Breast epithelium (tissue), 4 donors: Measurements from ENCODE around the gene SLC28A2. TPM values are rescaled to one million over a fixed set of nuclear protein-coding genes. Genes with fewer than 3 reads are reported as not detected.
"Not testable (repeated sequence)": the region's sequence is repeated elsewhere in the genome, so short reads cannot be mapped to it uniquely, and the experiment has no call there.

ENCODE experiments used
- DNase-seq, 2 donors: peaks; one replicate each; pipeline ENCODE4 v3.0.0-alpha.2; 2019; ENCODE audit warnings: low spot score in 2 of 2
- H3K27ac ChIP-seq, 2 donors: fragments of 200-600 bp; sonication (generic) in 1 of 2; one replicate each; pipeline ENCODE4 v1.5.1; 2016 to 2019; ENCODE audit warnings: mild to moderate bottlenecking in 1 of 2
- H3K27me3 ChIP-seq, 2 donors: fragments of 200-600 bp; sonication (generic) in 1 of 2; one replicate each; pipeline versions ENCODE4 v1.5.1 to v1.6.0; 2017 to 2019; ENCODE audit warnings: control low read depth in 1 of 2, mild to moderate bottlenecking in 1 of 2
- H3K36me3 ChIP-seq: fragments of 200-600 bp; one replicate; pipeline ENCODE4 v1.5.1; 2019
- H3K4me1 ChIP-seq, 2 donors: fragments of 200-600 bp; sonication (generic); one replicate each; pipeline ENCODE4 v1.5.1; 2016 to 2019; ENCODE audit warnings: control low read depth in 1 of 2
- H3K4me3 ChIP-seq, 3 donors: fragments of 200-600 bp; sonication (generic); 1 replicate in 2 of 3; 2 replicates in 1 of 3; pipeline ENCODE4 v1.5.1; 2016 to 2019; ENCODE audit warnings: mild to moderate bottlenecking in 3 of 3, moderate library complexity in 2 of 3
- H3K9me3 ChIP-seq, 2 donors: fragments of 200-600 bp; sonication (generic) in 1 of 2; one replicate each; pipeline ENCODE4 v1.5.1; 2016 to 2019; ENCODE audit warnings: control low read depth in 1 of 2
- CTCF ChIP-seq, 3 donors: fragments of 450-650 bp; IDR thresholded peaks; one replicate each; pipeline ENCODE4 v1.5.1; 2016 to 2017; ENCODE audit warnings: antibody characterized with exemption in 3 of 3, mild to moderate bottlenecking in 3 of 3, moderate library complexity in 3 of 3
- POLR2A ChIP-seq: fragments of 450-650 bp; IDR thresholded peaks from one replicate; pipeline ENCODE4 v1.6.1; 2016; ENCODE audit warnings: antibody characterized with exemption, mild to moderate bottlenecking, moderate library complexity
- POLR2AphosphoS5 ChIP-seq, 3 donors: sonication (generic); formaldehyde crosslinking; IDR thresholded peaks; one replicate each; pipeline ENCODE4 v1.6.1; 2017; ENCODE audit warnings: antibody characterized with exemption in 3 of 3
- intact Hi-C: fragments of 100-400 bp; cut with DNase I; formaldehyde crosslinking; loops from one replicate; pipeline ENCODE4 v1.15.1; 2023; ENCODE audit warnings: low total_unique reads
- total RNA-seq, 3 donors: library from RNA; depleted of rRNA; stranded (reverse); fragments of >200 nt; gene quantifications; one replicate each; pipeline ENCODE4 v1.1.0, GENCODE V29; 2016

Gene SLC28A2
- total RNA-seq, 3 donors from 2014 or later, result not detected

DNA sequence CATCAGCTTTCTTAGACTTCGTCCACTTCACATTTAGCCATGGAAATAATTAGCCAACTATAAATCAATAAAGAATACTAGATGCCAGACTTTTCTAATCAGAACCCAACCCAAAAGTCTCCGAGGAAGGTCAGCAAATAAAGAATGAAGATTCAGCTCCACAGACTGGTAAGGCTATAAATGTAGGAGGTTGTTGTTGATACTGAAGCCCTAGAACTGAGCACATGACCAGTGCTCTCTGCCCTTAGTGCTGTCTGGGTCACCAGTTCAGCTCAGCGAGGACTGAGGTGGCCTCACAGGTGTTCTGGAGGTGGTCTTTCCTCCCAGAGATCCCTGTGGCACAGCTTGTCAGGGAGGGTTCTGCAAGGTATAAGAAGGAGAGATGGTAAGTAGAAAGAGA is 20.9 kb upstream of the SLC28A2 start:
- no peak for DNase-seq
- H3K27ac ChIP-seq, result no peak overlapping the region
- no peak overlapping the region for H3K4me3 ChIP-seq
- intact Hi-C loops, result no loop called here
- H3K36me3 ChIP-seq, result no peaks in the 10 kb centered on the region
- peaks cover 5 to 17% of the 10 kb centered on the region in 2 donors for H3K9me3 ChIP-seq
- TF ChIP-seq CTCF (IDR thresholded peaks at IDR 0.05) (no peak), POLR2AphosphoS5 (IDR thresholded peaks at IDR 0.05) (no peak)
- no peaks in the 10 kb centered on the region for H3K27me3 ChIP-seq
- H3K4me1 ChIP-seq, result no peaks in the 10 kb centered on the region

DNA sequence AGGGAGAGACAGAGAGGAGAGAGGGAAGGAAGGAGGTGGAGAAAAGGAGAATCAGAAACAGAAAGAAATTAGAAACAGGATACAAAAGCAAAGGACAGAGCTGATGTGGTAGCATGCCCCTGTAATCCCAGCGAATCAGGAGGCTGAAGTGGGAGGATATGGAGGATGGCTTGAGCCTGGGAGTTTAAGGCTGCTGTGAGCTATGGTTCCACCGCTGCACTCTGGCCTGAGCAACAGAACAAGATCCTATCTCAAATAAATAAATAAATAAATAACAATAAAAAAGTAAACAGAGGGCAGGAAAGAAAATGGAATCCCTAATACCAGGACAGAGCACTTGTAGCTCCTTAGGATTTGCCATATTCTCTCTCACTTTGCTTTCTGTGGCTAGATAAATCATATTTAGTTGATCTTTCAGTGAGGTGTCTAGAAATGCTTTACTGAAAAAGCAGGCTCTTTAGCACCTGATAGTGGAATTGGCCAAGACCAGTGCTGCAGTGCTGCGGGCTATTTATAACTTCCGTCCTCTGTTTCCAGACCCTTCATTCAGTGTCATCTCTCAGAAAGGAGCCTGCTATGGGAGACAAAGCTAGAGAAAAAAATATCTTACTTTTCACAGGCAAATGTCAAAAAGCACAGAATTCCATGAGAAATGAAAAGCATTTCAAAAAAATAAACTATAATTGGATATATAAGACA is 20.0 kb upstream of the SLC28A2 start:
- DNase-seq, result no peak
- H3K4me3 ChIP-seq, result no peak overlapping the region
- no peaks in the 10 kb centered on the region for H3K36me3 ChIP-seq
- H3K4me1 ChIP-seq, result no peaks in the 10 kb centered on the region
- intact Hi-C loops, result no loop called here
- TF ChIP-seq CTCF (IDR thresholded peaks at IDR 0.05), result no peak
- no peak for TF ChIP-seq POLR2A
- TF ChIP-seq POLR2AphosphoS5 (IDR thresholded peaks at IDR 0.05), result no peak
- no peak overlapping the region for H3K27ac ChIP-seq
- no peaks in the 10 kb centered on the region for H3K27me3 ChIP-seq
- peaks cover 5 to 17% of the 10 kb centered on the region in 2 donors for H3K9me3 ChIP-seq

DNA sequence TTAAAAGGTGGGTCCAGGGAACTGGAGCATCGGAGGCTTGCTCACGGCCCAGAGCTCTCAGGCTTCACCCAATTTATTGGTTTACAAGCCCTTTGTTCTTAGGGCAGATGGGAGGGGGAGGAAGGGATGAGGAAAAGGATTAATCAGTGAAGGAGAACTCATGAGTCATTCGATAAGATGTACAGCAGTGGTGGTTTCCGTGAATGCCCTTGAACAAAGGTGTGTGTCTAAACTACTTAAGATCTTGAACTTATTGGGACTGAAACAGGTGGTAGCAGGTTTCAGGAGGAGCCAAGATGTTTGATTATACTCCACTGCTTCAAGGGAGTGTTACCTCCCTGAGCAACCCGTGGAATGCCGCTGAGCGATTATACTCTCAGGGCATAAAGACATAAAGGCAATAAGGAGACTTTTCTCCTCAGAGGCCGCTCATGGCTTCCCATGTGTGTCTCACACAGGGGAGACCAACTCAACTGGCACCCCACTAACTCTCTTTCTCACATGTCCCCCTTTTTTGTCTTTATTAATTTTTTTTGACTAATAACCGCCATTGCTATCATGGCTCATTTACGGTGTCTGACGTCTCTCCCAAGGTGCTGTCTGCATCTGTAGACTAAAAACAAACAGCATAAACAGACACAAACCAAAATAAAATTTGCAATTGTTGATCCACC is 17.3 kb upstream of the SLC28A2 start:
- no peak overlapping the region for H3K27ac ChIP-seq
- DNase-seq, result no peak
- TF ChIP-seq POLR2AphosphoS5 (IDR thresholded peaks at IDR 0.05) (no peak), CTCF (IDR thresholded peaks at IDR 0.05) (no peak), POLR2A (no peak)

DNA sequence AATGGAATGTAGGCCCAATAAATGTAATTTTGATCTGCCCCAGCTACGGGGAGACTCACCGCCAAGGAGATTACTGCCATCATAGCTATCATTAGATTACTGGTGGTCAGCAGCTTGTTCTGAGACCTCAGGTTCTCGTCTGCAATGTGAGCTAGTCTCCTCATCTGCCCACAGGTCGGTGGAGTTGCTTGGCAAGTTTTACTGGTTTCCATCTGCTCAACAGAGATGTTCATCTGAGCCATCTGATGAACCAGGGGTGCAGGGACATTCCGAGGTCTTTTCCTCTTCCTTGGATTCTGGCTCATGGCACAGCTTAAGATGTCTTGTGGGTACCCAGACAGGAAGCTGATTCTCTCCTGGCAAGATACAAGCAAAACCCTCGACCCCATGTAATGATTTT is 15.2 kb upstream of the SLC28A2 start:
- peaks cover 17 to 45% of the 10 kb centered on the region in 2 donors for H3K9me3 ChIP-seq
- H3K4me1 ChIP-seq, H3K27me3 ChIP-seq, H3K27ac ChIP-seq, H3K36me3 ChIP-seq, H3K4me3 ChIP-seq, DNase-seq, intact Hi-C loops: not testable (repeated sequence)

More for the DNA sequence above, 17.3 kb upstream of the SLC28A2 start:
- no peak overlapping the region for H3K4me3 ChIP-seq
- no peaks in the 10 kb centered on the region for H3K4me1 ChIP-seq
- no peaks in the 10 kb centered on the region for H3K36me3 ChIP-seq
- H3K9me3 ChIP-seq, result peaks cover 9 to 24% of the 10 kb centered on the region in 2 donors
- H3K27me3 ChIP-seq, result no peaks in the 10 kb centered on the region
- intact Hi-C loops, result no loop called here

- no peaks in the 10 kb centered on the region for H3K36me3 ChIP-seq
- H3K4me1 ChIP-seq, result no peaks in the 10 kb centered on the region
- no peaks in the 10 kb centered on the region for H3K27me3 ChIP-seq
- TF ChIP-seq POLR2A, result no peak
- no peak for TF ChIP-seq CTCF (IDR thresholded peaks at IDR 0.05)
- TF ChIP-seq POLR2AphosphoS5 (IDR thresholded peaks at IDR 0.05), result no peak
- H3K9me3 ChIP-seq, result peaks cover 40 to 67% of the 10 kb centered on the region in 2 donors
- H3K4me3 ChIP-seq, result no peak overlapping the region
- DNase-seq, result no peak
- intact Hi-C loops, result loop anchor here (2.0 kb wide), 1 partner anchor 65 kb away; no protein-coding TSS in a partner anchor
- H3K27ac ChIP-seq, result no peak overlapping the region
These were observed 9.7 kb upstream of the SLC28A2 start for GRCh38 chr15:45242289-45242688.
